Parathyroid adenoma (tissue), 2 donors: Measurements from ENCODE around the gene PSMB5.

Source experiments
- H2AFZ ChIP-seq: fragments of 300-600 bp; sonication (generic); one replicate; pipeline ENCODE4 v1.7.0; 2017; ENCODE audit warnings: antibody characterized with exemption, mild to moderate bottlenecking
- H3K27ac ChIP-seq: fragments of 300-600 bp; sonication (generic); one replicate; pipeline ENCODE4 v1.7.0; 2017
- H3K27me3 ChIP-seq: fragments of 300-600 bp; sonication (generic); one replicate; pipeline ENCODE4 v1.7.0; 2017; ENCODE audit warnings: low read length; ENCODE audit not compliant: control insufficient read depth, insufficient read depth
- H3K36me3 ChIP-seq: fragments of 300-600 bp; sonication (generic); one replicate; pipeline ENCODE4 v1.7.0; 2017; ENCODE audit warnings: low read length; ENCODE audit not compliant: control insufficient read depth, insufficient read depth
- H3K4me1 ChIP-seq: fragments of 300-600 bp; sonication (generic); one replicate; pipeline ENCODE4 v1.7.0; 2017; ENCODE audit warnings: control low read depth
- H3K4me2 ChIP-seq: fragments of 300-600 bp; sonication (generic); one replicate; pipeline ENCODE4 v1.7.0; 2017; ENCODE audit warnings: low read length
- H3K4me3 ChIP-seq: fragments of 300-600 bp; sonication (generic); one replicate; pipeline ENCODE4 v1.7.0; 2017; ENCODE audit warnings: low read depth, low read length
- H3K79me2 ChIP-seq: fragments of 300-600 bp; sonication (generic); one replicate; pipeline ENCODE4 v1.7.0; 2017; ENCODE audit warnings: control low read depth
- H3K9ac ChIP-seq: fragments of 300-600 bp; sonication (generic); one replicate; pipeline ENCODE4 v1.7.0; 2017; ENCODE audit warnings: mild to moderate bottlenecking
- H3K9me3 ChIP-seq: fragments of 300-600 bp; sonication (generic); one replicate; pipeline ENCODE4 v1.7.0; 2017; ENCODE audit warnings: low read length; ENCODE audit not compliant: control insufficient read depth
- CTCF ChIP-seq: fragments of 300-600 bp; sonication (generic); IDR thresholded peaks from one replicate; pipeline ENCODE4 v1.7.0; 2017; ENCODE audit warnings: antibody characterized with exemption, mild to moderate bottlenecking
- donor health status: primary hyperparathyroidism.

Gene PSMB5

GRCh38 chr14:22981090-22981875, 53.4 kb downstream of the PSMB5 start:
- H3K27me3 ChIP-seq: no peaks in the 10 kb centered on the region
- no peaks in the 10 kb centered on the region for H3K9me3 ChIP-seq
- H3K9ac ChIP-seq: no peak overlapping the region
- peaks cover 15% of the 10 kb centered on the region for H3K4me1 ChIP-seq
- H3K4me2 ChIP-seq: peak overlapping the region; percentile 91
- no peaks in the 10 kb centered on the region for H3K36me3 ChIP-seq
- H2AFZ ChIP-seq: peak overlapping the region; percentile 79
- H3K27ac ChIP-seq: no peak overlapping the region
- peak overlapping the region; percentile 71 for H3K4me3 ChIP-seq
- TF ChIP-seq CTCF: no peak
- H3K79me2 ChIP-seq: no peaks in the 10 kb centered on the region

- no peak overlapping the region for H3K9ac ChIP-seq
- H3K4me3 ChIP-seq: peak overlapping the region; percentile 71
- H3K27ac ChIP-seq: no peak overlapping the region
- no peaks in the 10 kb centered on the region for H3K36me3 ChIP-seq
- H3K4me1 ChIP-seq: peaks cover 15% of the 10 kb centered on the region
- no peaks in the 10 kb centered on the region for H3K79me2 ChIP-seq
- peak overlapping the region; percentile 79 for H2AFZ ChIP-seq
- H3K9me3 ChIP-seq: no peaks in the 10 kb centered on the region
- H3K27me3 ChIP-seq: no peaks in the 10 kb centered on the region
- no peak for TF ChIP-seq CTCF
- peak overlapping the region; percentile 91 for H3K4me2 ChIP-seq
These were observed 54.0 kb downstream of the PSMB5 start for GRCh38 chr14:22980672-22981089.

DNA sequence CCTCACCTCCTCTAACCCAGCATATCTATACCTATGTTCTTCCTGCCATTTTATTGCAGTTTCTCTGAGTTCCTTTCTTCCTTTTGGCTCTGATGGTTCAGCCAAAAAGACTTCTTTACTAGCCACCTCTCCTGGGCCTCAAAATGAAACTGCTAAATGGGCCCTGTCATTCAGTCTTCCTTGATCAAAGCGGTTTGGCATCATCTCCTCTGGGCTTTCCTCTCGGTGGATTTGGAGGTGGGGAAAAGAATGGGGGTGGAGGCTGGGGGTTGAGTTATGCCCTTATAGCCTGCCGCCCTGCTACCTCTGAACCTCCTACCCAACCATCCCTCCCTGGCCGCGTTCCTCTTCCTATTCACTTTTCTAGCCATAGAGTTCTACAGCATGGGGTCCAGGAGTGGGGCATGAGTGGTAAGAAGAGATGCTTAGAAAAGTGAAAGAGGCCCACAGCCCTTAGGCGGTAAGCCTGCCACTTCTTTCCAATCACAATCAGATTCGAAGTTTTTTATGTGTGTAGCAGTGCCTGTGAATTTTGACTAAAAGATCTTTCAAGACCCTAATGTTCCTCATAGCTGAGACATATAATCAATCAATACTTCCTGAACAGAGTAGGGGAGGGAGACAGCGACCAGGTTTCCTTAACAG, 54.8 kb downstream of the PSMB5 start:
- H3K9me3 ChIP-seq: no peaks in the 10 kb centered on the region
- peak overlapping the region; percentile 59 for H3K4me2 ChIP-seq
- no peak overlapping the region for H3K9ac ChIP-seq
- H3K79me2 ChIP-seq: no peaks in the 10 kb centered on the region
- H3K4me3 ChIP-seq: peak overlapping the region; percentile 28
- peaks cover 15% of the 10 kb centered on the region for H3K4me1 ChIP-seq
- no peak overlapping the region for H3K27ac ChIP-seq
- H2AFZ ChIP-seq: no peak overlapping the region
- no peaks in the 10 kb centered on the region for H3K27me3 ChIP-seq
- no peak for TF ChIP-seq CTCF
- H3K36me3 ChIP-seq: no peaks in the 10 kb centered on the region

- Histone ChIP-seq H3K9ac (no peak overlapping the region), H3K4me1 (peaks cover 15% of the 10 kb centered on the region), H3K36me3 (no peaks in the 10 kb centered on the region), H2AFZ (no peak overlapping the region), H3K4me3 (no peak overlapping the region), H3K9me3 (no peaks in the 10 kb centered on the region), H3K27ac (no peak overlapping the region), H3K27me3 (no peaks in the 10 kb centered on the region), H3K4me2 (no peak overlapping the region), H3K79me2 (no peaks in the 10 kb centered on the region)
- TF ChIP-seq CTCF: no peak
These were observed 55.6 kb downstream of the PSMB5 start for GRCh38 chr14:22978981-22979671.
